Measurements from ENCODE around the gene ADAMTSL2.

ADAMTSL2 gene

GRCh38 chr9:133589454-133590227 lies 55.1 kb downstream of the ADAMTSL2 start:
- no peak for DNase-seq (ENCODE audit: low spot score)

GRCh38 chr9:133590231-133590855 lies 55.8 kb downstream of the ADAMTSL2 start:
- no peak for DNase-seq (ENCODE audit: low spot score)

GRCh38 chr9:133591116-133591910 lies 56.8 kb downstream of the ADAMTSL2 start:
- no peak for DNase-seq (ENCODE audit: low spot score)

- no peak for DNase-seq (ENCODE audit: low spot score)
These were observed 57.5 kb downstream of the ADAMTSL2 start for GRCh38 chr9:133591985-133592384.

- no peak for DNase-seq (ENCODE audit: low spot score)
These were observed 58.4 kb downstream of the ADAMTSL2 start for GRCh38 chr9:133592731-133593409.

GRCh38 chr9:133593587-133594253 lies 59.2 kb downstream of the ADAMTSL2 start:
- DNase-seq (ENCODE audit: low spot score): no peak

GRCh38 chr9:133594310-133594709 lies 59.8 kb downstream of the ADAMTSL2 start:
- no peak for DNase-seq (ENCODE audit: low spot score)

GRCh38 chr9:133595910-133596309 lies 61.4 kb downstream of the ADAMTSL2 start:
- no peak for DNase-seq (ENCODE audit: low spot score)

- DNase-seq (ENCODE audit: low spot score): no peak
These were observed 62.9 kb downstream of the ADAMTSL2 start for GRCh38 chr9:133597316-133597957.

- DNase-seq (ENCODE audit: low spot score): no peak
These were observed 64.5 kb downstream of the ADAMTSL2 start for GRCh38 chr9:133598978-133599377.

- DNase-seq (ENCODE audit: low spot score): no peak
These were observed 65.1 kb downstream of the ADAMTSL2 start for GRCh38 chr9:133599470-133600173.

- DNase-seq (ENCODE audit: low spot score): no peak
These were observed 66.2 kb downstream of the ADAMTSL2 start for GRCh38 chr9:133600739-133601138.

- DNase-seq (ENCODE audit: low spot score): no peak
These were observed 67.2 kb downstream of the ADAMTSL2 start for GRCh38 chr9:133601746-133602145.

- no peak for DNase-seq (ENCODE audit: low spot score)
These were observed 67.8 kb downstream of the ADAMTSL2 start for GRCh38 chr9:133602277-133602676.

GRCh38 chr9:133603135-133603927 lies 68.8 kb downstream of the ADAMTSL2 start:
- DNase-seq (ENCODE audit: low spot score): no peak

GRCh38 chr9:133604214-133604613 lies 69.7 kb downstream of the ADAMTSL2 start:
- no peak for DNase-seq (ENCODE audit: low spot score)

GRCh38 chr9:133604856-133605255 lies 70.4 kb downstream of the ADAMTSL2 start:
- no peak for DNase-seq (ENCODE audit: low spot score)

GRCh38 chr9:133605446-133605845 lies 70.9 kb downstream of the ADAMTSL2 start:
- DNase-seq (ENCODE audit: low spot score): no peak

- no peak for DNase-seq (ENCODE audit: low spot score)
These were observed 71.6 kb downstream of the ADAMTSL2 start for GRCh38 chr9:133605856-133606707.
